Osteoblast (primary cell): ENCODE measurements around the gene TRIO. TPM values are rescaled to one million over a fixed set of nuclear protein-coding genes. Genes with fewer than 3 reads are reported as not detected.
A peak's percentile ranks its signal among the peaks of the same experiment; 100 is the strongest.

Source experiments
- DNase-seq: peaks from one replicate; pipeline ENCODE4 v3.0.0; 2011; ENCODE audit warnings: low spot score, mixed read lengths; ENCODE audit not compliant: insufficient read length; ENCODE audit errors: missing footprints
- H2AFZ ChIP-seq: 2 replicates; pipeline ENCODE4 v1.6.0; 2011; ENCODE audit warnings: mild to moderate bottlenecking, low read length
- H3K27ac ChIP-seq: 2 replicates; pipeline ENCODE4 v1.5.1; 2011; ENCODE audit warnings: mild to moderate bottlenecking, low read depth, low read length, moderate library complexity
- H3K27me3 ChIP-seq: 2 replicates; pipeline ENCODE4 v1.6.0; 2012; ENCODE audit warnings: mild to moderate bottlenecking, control low read depth, inconsistent platforms, low read length, moderate library complexity; ENCODE audit not compliant: insufficient read depth
- H3K36me3 ChIP-seq: 2 replicates; pipeline ENCODE4 v1.5.1; 2011; ENCODE audit warnings: mild to moderate bottlenecking, low read length, control low read depth, moderate library complexity; ENCODE audit not compliant: insufficient read depth
- H3K4me1 ChIP-seq: 2 replicates; pipeline ENCODE4 v1.5.1; 2011; ENCODE audit warnings: mild to moderate bottlenecking, low read length, control low read depth, moderate library complexity; ENCODE audit not compliant: insufficient read depth
- H3K4me2 ChIP-seq: 2 replicates; pipeline ENCODE4 v1.6.0; 2011; ENCODE audit warnings: mild to moderate bottlenecking, low read length; ENCODE audit not compliant: insufficient read depth
- H3K4me3 ChIP-seq: fragments of 200-600 bp; sonication (generic); 3 replicates; pipeline ENCODE4 v1.5.1; 2012; ENCODE audit warnings: mild to moderate bottlenecking, low read length, inconsistent platforms; ENCODE audit not compliant: insufficient read depth
- H3K79me2 ChIP-seq: 2 replicates; pipeline ENCODE4 v1.6.0; 2012; ENCODE audit warnings: mild to moderate bottlenecking, low read length, control low read depth, inconsistent platforms; ENCODE audit not compliant: insufficient read depth
- H3K9me3 ChIP-seq: 2 replicates; pipeline ENCODE4 v1.5.1; 2011; ENCODE audit warnings: low read depth, low read length, control low read depth
- H4K20me1 ChIP-seq: 2 replicates; pipeline ENCODE4 v1.6.0; 2012; ENCODE audit warnings: mild to moderate bottlenecking, low read length, control low read depth; ENCODE audit not compliant: insufficient read depth
- CTCF ChIP-seq: IDR thresholded peaks from 2 replicates; pipeline ENCODE4 v1.5.1; 2011; ENCODE audit warnings: mild to moderate bottlenecking, low read depth, low read length, moderate library complexity; ENCODE audit errors: extremely low read depth
- total RNA-seq: library from RNA; depleted of rRNA; stranded (reverse); fragments of >200 nt; gene quantifications from 2 replicates; pipeline ENCODE4 v1.2.3, GENCODE V29; 2012

TRIO gene
- total RNA-seq, 1 donor = 274 TPM

GRCh38 chr5:14497311-14497710 is 354.2 kb downstream of the TRIO start:
- H4K20me1 ChIP-seq = peaks cover 26% of the 10 kb centered on the region
- peaks cover 42% of the 10 kb centered on the region for H3K79me2 ChIP-seq
- no peak for DNase-seq
- H3K27me3 ChIP-seq = no peaks in the 10 kb centered on the region
- no peaks in the 10 kb centered on the region for H3K9me3 ChIP-seq
- no peak overlapping the region for H3K27ac ChIP-seq
- no peak for TF ChIP-seq CTCF
- H3K4me1 ChIP-seq = peaks cover 5% of the 10 kb centered on the region
- H3K4me2 ChIP-seq = no peak overlapping the region
- H3K36me3 ChIP-seq = peaks cover 92% of the 10 kb centered on the region
- H2AFZ ChIP-seq = no peak overlapping the region
- no peak overlapping the region for H3K4me3 ChIP-seq

- peak; percentile 89 for DNase-seq
- Histone ChIP-seq H3K4me2 (no peak overlapping the region), H3K9me3 (no peaks in the 10 kb centered on the region), H4K20me1 (peaks cover 18% of the 10 kb centered on the region), H3K4me3 (no peak overlapping the region), H3K4me1 (peaks cover 5% of the 10 kb centered on the region), H3K27ac (peak overlapping the region; percentile 13), H3K36me3 (peaks cover 97% of the 10 kb centered on the region), H3K79me2 (peaks cover 29% of the 10 kb centered on the region), H3K27me3 (no peaks in the 10 kb centered on the region), H2AFZ (no peak overlapping the region)
- no peak for TF ChIP-seq CTCF
Observed at GRCh38 chr5:14501353-14502293, 358.5 kb downstream of the TRIO start.

GRCh38 chr5:14502294-14502690 is 359.1 kb downstream of the TRIO start:
- H3K9me3 ChIP-seq = no peaks in the 10 kb centered on the region
- no peak overlapping the region for H3K4me3 ChIP-seq
- no peak overlapping the region for H3K27ac ChIP-seq
- H3K4me1 ChIP-seq = peaks cover 5% of the 10 kb centered on the region
- H3K27me3 ChIP-seq = no peaks in the 10 kb centered on the region
- H3K79me2 ChIP-seq = peaks cover 22% of the 10 kb centered on the region
- no peak overlapping the region for H2AFZ ChIP-seq
- H3K36me3 ChIP-seq = peaks cover 97% of the 10 kb centered on the region
- DNase-seq = peak; percentile 43
- no peak overlapping the region for H3K4me2 ChIP-seq
- TF ChIP-seq CTCF = no peak
- H4K20me1 ChIP-seq = peaks cover 12% of the 10 kb centered on the region

- H3K4me2 ChIP-seq = no peak overlapping the region
- H3K9me3 ChIP-seq = no peaks in the 10 kb centered on the region
- H2AFZ ChIP-seq = no peak overlapping the region
- H4K20me1 ChIP-seq = peaks cover 19% of the 10 kb centered on the region
- peaks cover 97% of the 10 kb centered on the region for H3K36me3 ChIP-seq
- DNase-seq = peak; percentile 82
- no peak for TF ChIP-seq CTCF
- H3K4me1 ChIP-seq = peaks cover 5% of the 10 kb centered on the region
- H3K79me2 ChIP-seq = peaks cover 16% of the 10 kb centered on the region
- H3K4me3 ChIP-seq = no peak overlapping the region
- no peak overlapping the region for H3K27ac ChIP-seq
- no peaks in the 10 kb centered on the region for H3K27me3 ChIP-seq
Observed at GRCh38 chr5:14503017-14503680, 360.0 kb downstream of the TRIO start.
